CD8-positive, alpha-beta memory T cell (primary cell): Measurements from ENCODE around the gene SRD5A3. TPM values are rescaled to one million over a fixed set of nuclear protein-coding genes. Genes with fewer than 3 reads are reported as not detected.

ENCODE experiments used
- CTCF ChIA-PET: fragments of 350-600 bp; sonication (Branson Sonifier 250); formaldehyde crosslinking; loops from one replicate; lab custom pipeline; 2021; ENCODE audit warnings: antibody characterized with exemption; lab: Charles Lee
- POLR2A ChIA-PET: fragments of 350-600 bp; sonication (Branson Sonifier 250); formaldehyde crosslinking; loops from one replicate; lab custom pipeline; 2021; ENCODE audit warnings: antibody characterized with exemption; lab: Charles Lee
- DNase-seq, 5 donors: peaks; one replicate each; pipeline versions ENCODE4 v3.0.0 to v3.0.0-alpha.2; 2020 to 2022; ENCODE audit warnings: mixed read lengths in 1 of 5
- H3K27ac ChIP-seq: one replicate; pipeline ENCODE4 v1.7.0; 2013; ENCODE audit warnings: low read depth, mild to moderate bottlenecking, low read length, moderate library complexity
- H3K27me3 ChIP-seq: 2 replicates; pipeline ENCODE4 v1.7.0; 2013; ENCODE audit warnings: low read length, mild to moderate bottlenecking; ENCODE audit not compliant: insufficient read depth, poor library complexity, severe bottlenecking
- H3K36me3 ChIP-seq: 2 replicates; pipeline ENCODE4 v1.7.0; 2013; ENCODE audit warnings: mild to moderate bottlenecking, low read length, moderate library complexity; ENCODE audit not compliant: insufficient read depth
- H3K4me1 ChIP-seq: 2 replicates; pipeline ENCODE4 v1.7.0; 2013; ENCODE audit warnings: mild to moderate bottlenecking, low read length, moderate library complexity; ENCODE audit not compliant: insufficient read depth
- H3K4me3 ChIP-seq: 2 replicates; pipeline ENCODE4 v1.7.0; 2013; ENCODE audit warnings: mild to moderate bottlenecking, low read length
- H3K9me3 ChIP-seq: 2 replicates; pipeline ENCODE4 v1.7.0; 2013; ENCODE audit warnings: mild to moderate bottlenecking, low read length
- H3K27ac Mint-ChIP-seq, 8 donors: one replicate each; pipeline ENCODE4 v1.8.0; 2020 to 2021; ENCODE audit warnings: mixed read lengths in 8 of 8, mild to moderate bottlenecking in 6 of 8, inconsistent platforms in 3 of 8, moderate library complexity in 3 of 8
- H3K27me3 Mint-ChIP-seq, 2 donors: one replicate each; pipeline ENCODE4 v1.8.0; 2020 to 2021; ENCODE audit warnings: mixed read lengths in 2 of 2, mild to moderate bottlenecking in 1 of 2, moderate library complexity in 1 of 2
- H3K36me3 Mint-ChIP-seq, 3 donors: one replicate each; pipeline ENCODE4 v1.8.0; 2020 to 2021; ENCODE audit warnings: mixed read lengths in 3 of 3, inconsistent platforms in 1 of 3, mild to moderate bottlenecking in 1 of 3
- H3K4me1 Mint-ChIP-seq, 3 donors: one replicate each; pipeline ENCODE4 v1.8.0; 2020 to 2021; ENCODE audit warnings: mixed read lengths in 3 of 3, inconsistent platforms in 1 of 3, mild to moderate bottlenecking in 1 of 3
- H3K4me3 Mint-ChIP-seq, 7 donors: one replicate each; pipeline ENCODE4 v1.8.0; 2020 to 2021; ENCODE audit warnings: mixed read lengths in 7 of 7, mild to moderate bottlenecking in 6 of 7, moderate library complexity in 4 of 7, inconsistent platforms in 2 of 7
- H3K9me3 Mint-ChIP-seq, 5 donors: one replicate each; pipeline ENCODE4 v1.8.0; 2020 to 2022; ENCODE audit warnings: mixed read lengths in 5 of 5, mild to moderate bottlenecking in 3 of 5, moderate library complexity in 2 of 5, inconsistent platforms in 1 of 5
- polyA plus RNA-seq: library from polyadenylated mRNA; unstranded; fragments of 300-500 nt; fragmentation: Illumina TruSeq; gene quantifications from one replicate; pipeline ENCODE4 v1.2.3, GENCODE V29; 2021
- total RNA-seq, 2 experiments: library from RNA; stranded (reverse); gene quantifications; one replicate each; pipeline ENCODE4 v1.2.3, GENCODE V29; 2021

The SRD5A3 gene
- 10 to 100 TPM; 20.3 to 23.9 TPM for total RNA-seq
- 17.4 TPM for polyA plus RNA-seq

GRCh38 chr4:55345980-55346850 is at the start of gene SRD5A3:
TSS of gene SRD5A3 (plus strand) at chr4:55346242. CDS start at chr4:55346337, 95 bp downstream.
- Histone ChIP-seq H3K9me3 (no peaks in the 10 kb centered on the region), H3K27me3 (no peaks in the 10 kb centered on the region), H3K27ac (peak within 1 kb of the TSS; percentile 80), H3K4me3 (peak within 1 kb of the TSS; percentile 74), H3K4me1 (peaks cover 8% of the 10 kb centered on the region), H3K36me3 (no peaks in the 10 kb centered on the region)
- POLR2A ChIA-PET: interaction anchor here (0.5 to 1.2 kb wide), 2 partner anchors 39 to 200 kb away, joined by 3 to 10 read pairs; partner anchors contain the start of gene CLOCK
- CTCF ChIA-PET: interaction anchor here (0.9 to 2.9 kb wide), 35 partner anchors 9 to 603 kb away, joined by 3 to 24 read pairs (median 4); partner anchors contain the start of genes EXOC1 and TMEM165
- peaks cover 13 to 20% (median 20%) of the 10 kb centered on the region in 3 donors for H3K4me1 Mint-ChIP-seq
- H3K27ac Mint-ChIP-seq: peak within 1 kb of the TSS; percentile 80 to 94 (median 90)
- DNase-seq: peak; percentile 69 to 76 (median 75)
- no peaks in the 10 kb centered on the region for H3K9me3 Mint-ChIP-seq
- H3K4me3 Mint-ChIP-seq: peak within 1 kb of the TSS; percentile 84 to 93 (median 88)
- H3K36me3 Mint-ChIP-seq: peaks cover 0 to 4% (median 0%) of the 10 kb centered on the region in 3 donors
- H3K27me3 Mint-ChIP-seq: peaks cover 0 to 2% of the 10 kb centered on the region in 2 donors

- no peaks in the 10 kb centered on the region for H3K27me3 ChIP-seq
- no peak for DNase-seq
- H3K4me3 ChIP-seq: no peak overlapping the region
- no peaks in the 10 kb centered on the region for H3K36me3 ChIP-seq
- no peak overlapping the region for H3K27ac Mint-ChIP-seq
- ChIA-PET POLR2A (no interaction called here), CTCF (interaction anchor here (1.4 kb wide), 1 partner anchor 15 kb away, joined by 3 read pairs; no protein-coding TSS in a partner anchor)
- no peak overlapping the region for H3K27ac ChIP-seq
- peaks cover 0 to 8% (median 0%) of the 10 kb centered on the region in 3 donors for H3K36me3 Mint-ChIP-seq
- peaks cover 3 to 33% of the 10 kb centered on the region in 2 donors for H3K27me3 Mint-ChIP-seq
- H3K9me3 Mint-ChIP-seq: peaks cover 0 to 10% (median 0%) of the 10 kb centered on the region in 5 donors
- no peaks in the 10 kb centered on the region for H3K9me3 ChIP-seq
- no peak overlapping the region for H3K4me3 Mint-ChIP-seq
- no peaks in the 10 kb centered on the region for H3K4me1 ChIP-seq
- no peaks in the 10 kb centered on the region for H3K4me1 Mint-ChIP-seq
These were observed 48.7 kb upstream of the SRD5A3 start for GRCh38 chr4:55297346-55297745.

DNA sequence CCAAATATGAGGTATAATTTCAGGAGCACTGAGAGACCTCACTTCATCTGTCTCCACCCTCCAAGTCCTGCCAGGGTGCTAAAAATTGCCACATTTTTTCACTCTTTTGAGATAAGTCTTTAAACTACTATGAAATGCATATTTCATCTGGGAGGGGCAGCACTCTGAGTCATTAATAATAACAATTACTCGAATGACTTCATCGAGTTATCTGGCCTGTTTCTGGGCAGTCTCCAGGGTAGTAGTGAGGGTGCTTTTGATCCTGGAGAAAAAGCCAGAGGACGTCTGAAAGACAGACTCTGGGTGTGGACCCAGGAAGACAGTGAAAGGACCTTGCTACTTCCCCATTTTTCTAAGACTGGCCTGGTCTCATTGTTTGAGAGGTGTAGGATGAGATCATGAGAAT is 42.3 kb upstream of the SRD5A3 start:
- peaks cover 3 to 8% of the 10 kb centered on the region in 2 donors for H3K27me3 Mint-ChIP-seq
- H3K27ac Mint-ChIP-seq: no peak overlapping the region
- H3K4me3 ChIP-seq: no peak overlapping the region

GRCh38 chr4:55304303-55304702 is 41.7 kb upstream of the SRD5A3 start:
- Mint-ChIP-seq H3K9me3 (peaks cover 0 to 8% (median 0%) of the 10 kb centered on the region in 5 donors), H3K36me3 (peaks cover 0 to 3% (median 0%) of the 10 kb centered on the region in 3 donors), H3K4me3 (no peak overlapping the region), H3K4me1 (no peaks in the 10 kb centered on the region), H3K27ac (no peak overlapping the region), H3K27me3 (peaks cover 3 to 8% of the 10 kb centered on the region in 2 donors)
- no peak for DNase-seq
- no peaks in the 10 kb centered on the region for H3K4me1 ChIP-seq
- no peak overlapping the region for H3K4me3 ChIP-seq
- ChIA-PET POLR2A (no interaction called here), CTCF (no interaction called here)
- H3K27me3 ChIP-seq: no peaks in the 10 kb centered on the region
- H3K36me3 ChIP-seq: no peaks in the 10 kb centered on the region
- H3K9me3 ChIP-seq: no peaks in the 10 kb centered on the region
- no peak overlapping the region for H3K27ac ChIP-seq

More for the DNA sequence above, 42.3 kb upstream of the SRD5A3 start:
- Histone ChIP-seq H3K36me3 (no peaks in the 10 kb centered on the region), H3K27me3 (no peaks in the 10 kb centered on the region), H3K9me3 (no peaks in the 10 kb centered on the region), H3K4me1 (no peaks in the 10 kb centered on the region), H3K27ac (no peak overlapping the region)
- Mint-ChIP-seq H3K36me3 (peaks cover 0 to 3% (median 0%) of the 10 kb centered on the region in 3 donors), H3K4me1 (no peaks in the 10 kb centered on the region), H3K4me3 (no peak overlapping the region), H3K9me3 (peaks cover 0 to 8% (median 0%) of the 10 kb centered on the region in 5 donors)
- ChIA-PET CTCF (no interaction called here), POLR2A (no interaction called here)
- no peak for DNase-seq

DNA sequence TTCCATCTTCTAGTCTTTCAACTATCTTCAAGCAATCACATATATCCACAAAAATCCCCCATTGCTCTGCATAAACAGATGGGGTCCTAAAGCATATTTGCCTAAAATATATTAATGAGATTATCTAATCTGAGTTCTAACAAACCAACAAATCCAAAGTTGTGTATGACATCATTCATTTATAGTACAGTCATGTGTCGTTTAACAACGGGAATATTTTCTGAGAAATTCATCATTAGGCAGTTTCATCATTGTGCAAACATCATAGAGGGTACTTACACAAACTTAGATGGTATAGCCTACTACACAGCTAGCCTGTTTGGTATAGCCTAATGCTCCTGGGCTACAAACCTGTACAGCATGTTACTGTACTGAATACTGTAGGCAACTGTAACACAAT is 38.0 kb upstream of the SRD5A3 start:
- Histone ChIP-seq H3K9me3 (no peaks in the 10 kb centered on the region), H3K27ac (no peak overlapping the region), H3K27me3 (no peaks in the 10 kb centered on the region), H3K36me3 (no peaks in the 10 kb centered on the region), H3K4me1 (no peaks in the 10 kb centered on the region), H3K4me3 (no peak overlapping the region)
- Mint-ChIP-seq H3K36me3 (no peaks in the 10 kb centered on the region), H3K27me3 (peaks cover 0 to 3% of the 10 kb centered on the region in 2 donors), H3K4me1 (no peaks in the 10 kb centered on the region), H3K9me3 (no peaks in the 10 kb centered on the region), H3K4me3 (no peak overlapping the region), H3K27ac (no peak overlapping the region)
- no peak for DNase-seq
- ChIA-PET POLR2A (no interaction called here), CTCF (no interaction called here)

DNA sequence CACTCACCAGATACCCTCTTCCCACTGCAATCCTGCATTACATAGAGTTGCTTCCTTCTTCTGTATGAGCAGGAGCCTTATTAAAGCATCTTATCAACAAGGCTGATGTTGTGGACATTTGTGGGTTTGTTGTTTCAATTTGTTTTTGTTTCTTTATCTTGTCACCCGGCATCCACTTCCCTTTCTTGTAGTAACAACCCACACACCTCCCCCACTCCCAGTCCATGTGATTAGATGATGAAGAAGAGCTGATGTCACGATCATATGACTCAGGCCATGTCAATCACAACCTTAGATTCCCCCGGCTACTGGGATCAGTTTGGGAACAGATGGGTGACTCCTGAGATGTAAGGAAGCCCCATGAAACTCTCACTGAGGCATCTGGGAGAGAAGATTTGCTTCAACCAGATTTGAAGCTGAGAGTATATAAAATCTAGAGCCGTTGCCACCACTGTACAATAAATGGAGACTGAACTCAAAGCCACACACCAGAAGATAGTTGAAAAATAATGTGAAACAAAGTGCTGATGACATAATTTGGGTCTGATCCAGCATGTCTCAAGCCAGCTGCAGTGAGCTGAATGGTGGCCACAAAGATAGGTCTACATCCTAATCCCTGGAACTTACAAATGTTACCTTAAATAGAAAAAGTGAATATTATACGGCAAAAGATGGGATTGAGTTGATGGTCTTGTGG is 34.1 kb upstream of the SRD5A3 start:
- POLR2A ChIA-PET: no interaction called here
- Mint-ChIP-seq H3K36me3 (peaks cover 0 to 4% (median 0%) of the 10 kb centered on the region in 3 donors), H3K9me3 (no peaks in the 10 kb centered on the region), H3K4me3 (no peak overlapping the region), H3K27me3 (no peaks in the 10 kb centered on the region), H3K4me1 (no peaks in the 10 kb centered on the region), H3K27ac (no peak overlapping the region)
- H3K4me3 ChIP-seq: no peak overlapping the region
- H3K27me3 ChIP-seq: no peaks in the 10 kb centered on the region
- no peak for DNase-seq
- H3K4me1 ChIP-seq: no peaks in the 10 kb centered on the region
- CTCF ChIA-PET: interaction anchor here (0.8 to 2.6 kb wide), 12 partner anchors 10 to 637 kb away, joined by 3 to 8 read pairs (median 4); partner anchors contain the start of genes CEP135 and SRD5A3
- H3K9me3 ChIP-seq: no peaks in the 10 kb centered on the region
- H3K27ac ChIP-seq: no peak overlapping the region
- H3K36me3 ChIP-seq: no peaks in the 10 kb centered on the region

- Histone ChIP-seq H3K4me1 (no peaks in the 10 kb centered on the region), H3K27ac (no peak overlapping the region), H3K4me3 (no peak overlapping the region), H3K36me3 (no peaks in the 10 kb centered on the region), H3K9me3 (no peaks in the 10 kb centered on the region), H3K27me3 (no peaks in the 10 kb centered on the region)
- H3K4me1 Mint-ChIP-seq: no peaks in the 10 kb centered on the region
- H3K27me3 Mint-ChIP-seq: no peaks in the 10 kb centered on the region
- H3K9me3 Mint-ChIP-seq: no peaks in the 10 kb centered on the region
- POLR2A ChIA-PET: no interaction called here
- CTCF ChIA-PET: interaction anchor here (0.8 to 2.6 kb wide), 12 partner anchors 9 to 636 kb away, joined by 3 to 8 read pairs (median 4); partner anchors contain the start of genes CEP135 and SRD5A3
- DNase-seq: peak in 3 of 5 donors; percentile 7 to 57 (median 8)
- peaks cover 0 to 4% (median 0%) of the 10 kb centered on the region in 3 donors for H3K36me3 Mint-ChIP-seq
- H3K27ac Mint-ChIP-seq: no peak overlapping the region
- H3K4me3 Mint-ChIP-seq: no peak overlapping the region
These were observed 33.4 kb upstream of the SRD5A3 start for GRCh38 chr4:55312489-55313101.
